PC-9 (cell line): ENCODE data around the gene MECR. TPM values are rescaled to one million over a fixed set of nuclear protein-coding genes. Genes with fewer than 3 reads are reported as not detected.

Experiments
- BruUV-seq: library from RNA; stranded (reverse); fragments of 400-500 nt; replicated peaks from 2 replicates; lab custom pipeline; 2021; lab: Mats Ljungman, UMichigan
- CTCF ChIA-PET: fragments of 300-600 bp; sonication (Branson Sonifier 250); formaldehyde crosslinking; loops from one replicate; lab custom pipeline; 2022; ENCODE audit warnings: antibody characterized with exemption; lab: Charles Lee
- POLR2A ChIA-PET: fragments of 300-600 bp; sonication (Branson Sonifier 250); formaldehyde crosslinking; loops from one replicate; lab custom pipeline; 2022; ENCODE audit warnings: antibody characterized with exemption; ENCODE audit not compliant: unreplicated experiment; lab: Charles Lee
- DNase-seq, 2 experiments: peaks; one replicate each; pipeline versions ENCODE4 v3.0.0 to v3.0.0-alpha.2; 2015 to 2022; ENCODE audit warnings: mixed read lengths in 1 of 2
- H2AFZ ChIP-seq: fragments of 200-600 bp; sonication (generic); 2 replicates; pipeline ENCODE4 v1.8.1; 2017; ENCODE audit warnings: antibody characterized with exemption
- H3F3A ChIP-seq: fragments of 200-600 bp; sonication (generic); 2 replicates; pipeline ENCODE4 v1.8.1; 2017; ENCODE audit warnings: antibody characterized with exemption, mild to moderate bottlenecking, low read depth; ENCODE audit not compliant: insufficient read depth
- H3K27ac ChIP-seq: fragments of 200-600 bp; sonication (generic); 2 replicates; pipeline ENCODE4 v1.6.1; 2016; ENCODE audit warnings: mixed run types
- H3K27me3 ChIP-seq: fragments of 200-600 bp; sonication (generic); 2 replicates; pipeline ENCODE4 v1.6.1; 2016; ENCODE audit warnings: low read depth, mixed run types; ENCODE audit not compliant: insufficient read depth
- H3K36me3 ChIP-seq: fragments of 200-600 bp; sonication (generic); 2 replicates; pipeline ENCODE4 v1.6.1; 2016; ENCODE audit warnings: low read depth, mixed run types
- H3K4me1 ChIP-seq: fragments of 200-600 bp; sonication (generic); replicated peaks from 2 replicates; pipeline ENCODE4 v1.6.1; 2016; ENCODE audit warnings: mixed run types; ENCODE audit not compliant: insufficient read depth
- H3K4me2 ChIP-seq: fragments of 200-600 bp; sonication (generic); 2 replicates; pipeline ENCODE4 v1.6.1; 2017; ENCODE audit warnings: mixed run types
- H3K4me3 ChIP-seq: fragments of 200-600 bp; sonication (generic); 2 replicates; pipeline ENCODE4 v1.6.1; 2016; ENCODE audit warnings: mixed run types
- H3K79me2 ChIP-seq: fragments of 200-600 bp; sonication (generic); 2 replicates; pipeline ENCODE4 v1.6.1; 2017; ENCODE audit warnings: low read depth, mixed run types
- H3K9me2 ChIP-seq: fragments of 200-600 bp; sonication (generic); 2 replicates; pipeline ENCODE4 v1.8.1; 2017; ENCODE audit warnings: mild to moderate bottlenecking; ENCODE audit not compliant: insufficient read depth
- H3K9me3 ChIP-seq: fragments of 200-600 bp; sonication (generic); 2 replicates; pipeline ENCODE4 v1.8.1; 2016; ENCODE audit warnings: low read depth; ENCODE audit not compliant: insufficient read depth
- H4K20me1 ChIP-seq: fragments of 200-600 bp; sonication (generic); 2 replicates; pipeline ENCODE4 v1.8.1; 2017; ENCODE audit not compliant: insufficient read depth
- EZH2 ChIP-seq: fragments of 200-600 bp; sonication (generic); IDR thresholded peaks from 2 replicates; pipeline ENCODE4 v1.8.0; 2017; ENCODE audit warnings: antibody characterized with exemption, low read depth
- intact Hi-C: fragments of 100-400 bp; cut with micrococcal nuclease; formaldehyde crosslinking; loops from one replicate; pipeline ENCODE4 v1.10.0; 2022; ENCODE audit not compliant: unreplicated experiment
- total RNA-seq: library from RNA; stranded (reverse); gene quantifications from 2 replicates; pipeline ENCODE4 v1.2.3, GENCODE V29; 2021
- TF ChIP-seq, protein P1 (sequence below): fragments of 200-600 bp; sonication (generic); conservative IDR thresholded peaks from 2 replicates; pipeline ENCODE4 v1.6.1; 2017; ENCODE audit warnings: mixed run types, antibody characterized with exemption, mild to moderate bottlenecking, moderate library complexity

The MECR gene
- total RNA-seq, 1 experiment from 2014 or later = 46.4 TPM

DNA sequence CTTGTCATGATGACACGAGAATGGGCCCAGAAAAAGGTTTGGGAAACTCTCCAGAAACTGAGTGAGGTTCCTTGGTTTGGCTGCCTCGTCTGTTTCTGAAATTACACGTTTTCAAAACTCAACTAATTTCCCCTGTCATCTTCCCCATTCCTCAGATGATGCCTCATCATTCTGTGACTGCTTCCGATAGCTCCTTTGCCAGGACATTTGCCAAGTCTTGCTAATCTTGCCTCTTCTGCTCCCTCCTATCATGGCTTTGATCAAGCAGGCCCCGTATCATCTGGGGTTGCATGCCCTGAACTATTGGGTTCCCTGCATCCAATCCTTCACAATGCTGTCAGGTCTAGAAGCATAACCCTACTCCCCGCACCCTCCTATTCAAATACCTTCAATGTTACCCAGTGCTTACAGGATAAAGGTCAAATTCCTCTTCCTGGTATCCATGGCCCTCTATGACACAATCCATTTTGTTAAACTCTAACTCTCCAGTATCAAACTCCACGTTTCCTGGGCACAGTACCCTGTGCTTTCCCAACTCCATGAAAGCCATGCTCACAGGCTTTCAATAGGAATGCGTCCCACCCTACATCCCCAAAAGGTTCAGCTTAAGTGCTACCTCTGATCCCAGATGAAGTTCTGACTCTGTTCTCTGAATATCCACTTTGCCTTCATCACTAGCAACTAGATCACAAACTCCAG, 84.8 kb downstream of the MECR start:
- TF ChIP-seq, protein P1, sequence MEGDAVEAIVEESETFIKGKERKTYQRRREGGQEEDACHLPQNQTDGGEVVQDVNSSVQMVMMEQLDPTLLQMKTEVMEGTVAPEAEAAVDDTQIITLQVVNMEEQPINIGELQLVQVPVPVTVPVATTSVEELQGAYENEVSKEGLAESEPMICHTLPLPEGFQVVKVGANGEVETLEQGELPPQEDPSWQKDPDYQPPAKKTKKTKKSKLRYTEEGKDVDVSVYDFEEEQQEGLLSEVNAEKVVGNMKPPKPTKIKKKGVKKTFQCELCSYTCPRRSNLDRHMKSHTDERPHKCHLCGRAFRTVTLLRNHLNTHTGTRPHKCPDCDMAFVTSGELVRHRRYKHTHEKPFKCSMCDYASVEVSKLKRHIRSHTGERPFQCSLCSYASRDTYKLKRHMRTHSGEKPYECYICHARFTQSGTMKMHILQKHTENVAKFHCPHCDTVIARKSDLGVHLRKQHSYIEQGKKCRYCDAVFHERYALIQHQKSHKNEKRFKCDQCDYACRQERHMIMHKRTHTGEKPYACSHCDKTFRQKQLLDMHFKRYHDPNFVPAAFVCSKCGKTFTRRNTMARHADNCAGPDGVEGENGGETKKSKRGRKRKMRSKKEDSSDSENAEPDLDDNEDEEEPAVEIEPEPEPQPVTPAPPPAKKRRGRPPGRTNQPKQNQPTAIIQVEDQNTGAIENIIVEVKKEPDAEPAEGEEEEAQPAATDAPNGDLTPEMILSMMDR = no peak
- no peak for TF ChIP-seq EZH2
- Histone ChIP-seq H3K9me2 (no peaks in the 10 kb centered on the region), H3K4me2 (peak overlapping the region; percentile 23; the same call in 1 of the 2 replicates), H3K79me2 (no peaks in the 10 kb centered on the region), H4K20me1 (no peaks in the 10 kb centered on the region), H3F3A (peaks cover 23% of the 10 kb centered on the region), H2AFZ (no peak overlapping the region), H3K36me3 (peaks cover 3% of the 10 kb centered on the region; the same call in 1 of the 2 replicates), H3K27ac (peak overlapping the region; percentile 61), H3K9me3 (no peaks in the 10 kb centered on the region), H3K4me3 (no peak overlapping the region), H3K27me3 (no peaks in the 10 kb centered on the region), H3K4me1 (peaks cover 8% of the 10 kb centered on the region)
- peak; percentile 45 to 65 for DNase-seq
- intact Hi-C loops = loop anchor here (1.0 to 10.0 kb wide), 2 partner anchors 35 to 261 kb away; partner anchors contain the start of gene SRSF4
- CTCF ChIA-PET = interaction anchor here (0.6 kb wide), 1 partner anchor 42 kb away, joined by 5 read pairs; no protein-coding TSS in a partner anchor
- BruUV-seq = no TSS peak
- POLR2A ChIA-PET = interaction anchor here (0.6 to 0.7 kb wide), 2 partner anchors 36 to 636 kb away, joined by 4 to 5 read pairs; no protein-coding TSS in a partner anchor

DNA sequence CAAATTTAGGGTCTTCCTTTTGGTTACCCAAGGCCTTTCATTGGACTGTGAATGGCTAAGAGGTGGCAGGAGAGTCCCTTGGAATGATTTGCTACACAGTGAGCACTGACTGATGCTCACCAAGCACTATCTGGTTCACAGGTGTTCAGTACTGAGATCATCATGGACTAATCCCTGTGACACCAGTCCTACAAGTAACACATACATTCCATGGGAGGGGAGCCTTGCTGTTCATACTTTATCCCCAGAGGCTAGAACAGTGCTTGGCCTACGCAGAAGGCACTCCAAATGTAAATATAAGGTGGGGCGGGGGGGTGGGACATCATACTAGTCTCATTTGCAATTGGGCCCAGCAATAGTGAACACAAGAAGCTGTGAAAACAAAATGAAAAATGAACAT, 86.6 kb downstream of the MECR start:
- intact Hi-C loops = loop anchor here (10.0 kb wide), 1 partner anchor 259 kb away; no protein-coding TSS in a partner anchor
- Histone ChIP-seq H3K4me2 (no peak overlapping the region), H3F3A (peaks cover 23% of the 10 kb centered on the region), H3K9me3 (no peaks in the 10 kb centered on the region), H3K4me1 (peaks cover 8% of the 10 kb centered on the region), H3K27ac (no peak overlapping the region), H3K79me2 (no peaks in the 10 kb centered on the region), H4K20me1 (no peaks in the 10 kb centered on the region), H2AFZ (no peak overlapping the region), H3K36me3 (no peaks in the 10 kb centered on the region; the same call in 1 of the 2 replicates), H3K27me3 (no peaks in the 10 kb centered on the region), H3K9me2 (no peaks in the 10 kb centered on the region), H3K4me3 (no peak overlapping the region)
- ChIA-PET POLR2A (no interaction called here), CTCF (interaction anchor here (0.7 kb wide), 1 partner anchor 10 kb away, joined by 3 read pairs; no protein-coding TSS in a partner anchor)
- no TSS peak for BruUV-seq
- DNase-seq = no peak
- TF ChIP-seq, protein P1 = no peak
- TF ChIP-seq EZH2 = no peak

DNA sequence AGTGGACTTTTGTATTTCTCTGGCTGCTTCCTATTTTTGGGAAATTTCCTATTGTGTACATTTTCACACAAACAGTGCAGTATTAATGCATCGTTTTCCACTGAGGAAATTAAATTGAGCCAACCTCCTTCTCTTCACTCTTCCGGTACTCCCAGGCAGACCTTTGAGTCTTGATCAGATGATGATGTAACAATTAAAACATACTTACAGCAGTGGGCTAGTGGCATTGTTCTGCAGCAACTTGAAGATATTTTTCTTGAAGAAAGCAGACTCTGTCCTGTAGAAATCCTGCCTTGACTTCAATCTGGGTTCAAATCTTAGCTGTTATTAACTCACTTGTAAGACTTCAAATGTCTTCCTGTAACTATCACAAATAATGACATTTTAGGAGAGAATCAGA, 88.0 kb downstream of the MECR start:
- no peak for TF ChIP-seq EZH2
- TF ChIP-seq, protein P1 = no peak
- H3F3A ChIP-seq = peaks cover 23% of the 10 kb centered on the region
- BruUV-seq = TSS peak; percentile 6
- H3K9me3 ChIP-seq = no peaks in the 10 kb centered on the region
- H3K27me3 ChIP-seq = no peaks in the 10 kb centered on the region
- no peaks in the 10 kb centered on the region for H3K9me2 ChIP-seq
- H3K79me2 ChIP-seq = no peaks in the 10 kb centered on the region
- ChIA-PET POLR2A (no interaction called here), CTCF (no interaction called here)
- intact Hi-C loops = loop anchor here (10.0 kb wide), 1 partner anchor 258 kb away; no protein-coding TSS in a partner anchor
- no peak overlapping the region for H3K4me3 ChIP-seq
- no peaks in the 10 kb centered on the region for H4K20me1 ChIP-seq
- no peak for DNase-seq
- peaks cover 8% of the 10 kb centered on the region for H3K4me1 ChIP-seq
- H3K27ac ChIP-seq = no peak overlapping the region
- H2AFZ ChIP-seq = no peak overlapping the region
- no peak overlapping the region for H3K4me2 ChIP-seq
- no peaks in the 10 kb centered on the region; the same call in 1 of the 2 replicates for H3K36me3 ChIP-seq

Other genes with a start within 250 kb of the MECR start
- gene TMEM200B, start 107.0 kb downstream of the MECR start, total RNA-seq = 1.1 and 1.2 TPM in 2 replicates
- gene SRSF4, start 49.0 kb downstream of the MECR start, total RNA-seq = 75.7 and 87.6 TPM in 2 replicates
- gene PTPRU, start 5.6 kb upstream of the MECR start, total RNA-seq = 31.4 and 44.3 TPM in 2 replicates